ENCODE results near the gene STX10. TPM values are rescaled to one million over a fixed set of nuclear protein-coding genes. Genes with fewer than 3 reads are reported as not detected.

The STX10 gene
- total and polyA plus RNA-seq, 9 of the 15 experiments (the other 6 are each of a cell fraction or from before 2014, with no cell fraction given) = 0.51 to 66.3 (median 31.0) TPM

- DNase-seq (ENCODE audit: extremely low read depth in 1 of 4, low spot score in 3 of 4) = peak; percentile 87 to 97 (median 92)
- peak within 1 kb of the TSS; percentile 95 for H3K27ac ChIP-seq (ENCODE audit: extremely low read depth, low read depth, low read length)
- H3K4me1 ChIP-seq (replicated peaks in 1 of 2; ENCODE audit: control insufficient read depth in 2 of 2, insufficient read depth in 2 of 2, low read length in 2 of 2) = peaks cover 21 to 50% of the 10 kb centered on the region in 2 experiments; a peak in 4 of 5 replicates
- in situ Hi-C loops (cut with MboI) = no loop called here
- peak within 1 kb of the TSS; percentile 99 for H3K4me3 ChIP-seq
- peak; percentile 84 for FAIRE-seq
- H4K20me1 ChIP-seq (replicated peaks; ENCODE audit: control insufficient read depth, insufficient read depth, low read length) = peaks cover 38% of the 10 kb centered on the region
- H3K36me3 ChIP-seq (ENCODE audit: control insufficient read depth, insufficient read depth, low read length) = peaks cover 64% of the 10 kb centered on the region
- no TSS peak for BruUV-seq (replicated peaks)
- peak within 1 kb of the TSS; percentile 91 to 97 for H3K9ac ChIP-seq (ENCODE audit: insufficient read depth in 1 of 2, low read depth in 2 of 2, low read length in 2 of 2)
- H3K4me2 ChIP-seq (ENCODE audit: insufficient read depth, low read length) = peak within 1 kb of the TSS; percentile 96
- ATAC-seq = peak; percentile 92
- H3K79me2 ChIP-seq (ENCODE audit: control insufficient read depth, insufficient read depth, low read length) = peaks cover 81% of the 10 kb centered on the region
- WGBS (ENCODE audit: insufficient coverage, low coverage, missing lambda C conversion rate) = under 1% methylated on average over 50 of the region's 65 CpGs
- ChIA-PET POLR2A (interaction anchor here (0.5 to 4.9 kb wide), 13 partner anchors 9 to 785 kb away, joined by 3 to 31 read pairs (median 4); partner anchors contain the start of genes IER2, RNASEH2A and STX10), CTCF (ENCODE audit: low intra/inter-chr PET ratio) (no interaction called here)
- peak within 1 kb of the TSS; percentile 69 for H2AFZ ChIP-seq (ENCODE audit: low read depth, low read length)
- H3K9me1 ChIP-seq (ENCODE audit: control insufficient read depth, insufficient read depth, low read length) = peaks cover 12% of the 10 kb centered on the region
- intact Hi-C loops (cut with micrococcal nuclease) = loop anchor here (2.0 kb wide), 2 partner anchors 15 to 33 kb away; partner anchors contain the start of genes IER2, LYL1 and STX10
- no peaks in the 10 kb centered on the region for H3K27me3 ChIP-seq (ENCODE audit: control insufficient read depth in 2 of 2, insufficient read depth in 2 of 2, low read length in 2 of 2)
- H3K9me3 ChIP-seq (replicated peaks; ENCODE audit: control insufficient read depth, insufficient read depth, low read depth, low read length) = no peaks in the 10 kb centered on the region
- 0 out of 4 replicates have a peak, but pooled peaks have one; percentile 16 to 39 for TF ChIP-seq TBL1XR1 (IDR thresholded peaks at IDR 0.05; ENCODE audit: low read length in 2 of 2)
- TF ChIP-seq TRIM28 (IDR thresholded peaks at IDR 0.05) = no peak
- peak; percentile 35; the same call in 1 of the 2 replicates for TF ChIP-seq ZBTB43 (CRISPR knock-in tag; IDR thresholded peaks at IDR 0.05)
- TF ChIP-seq, protein P1, sequence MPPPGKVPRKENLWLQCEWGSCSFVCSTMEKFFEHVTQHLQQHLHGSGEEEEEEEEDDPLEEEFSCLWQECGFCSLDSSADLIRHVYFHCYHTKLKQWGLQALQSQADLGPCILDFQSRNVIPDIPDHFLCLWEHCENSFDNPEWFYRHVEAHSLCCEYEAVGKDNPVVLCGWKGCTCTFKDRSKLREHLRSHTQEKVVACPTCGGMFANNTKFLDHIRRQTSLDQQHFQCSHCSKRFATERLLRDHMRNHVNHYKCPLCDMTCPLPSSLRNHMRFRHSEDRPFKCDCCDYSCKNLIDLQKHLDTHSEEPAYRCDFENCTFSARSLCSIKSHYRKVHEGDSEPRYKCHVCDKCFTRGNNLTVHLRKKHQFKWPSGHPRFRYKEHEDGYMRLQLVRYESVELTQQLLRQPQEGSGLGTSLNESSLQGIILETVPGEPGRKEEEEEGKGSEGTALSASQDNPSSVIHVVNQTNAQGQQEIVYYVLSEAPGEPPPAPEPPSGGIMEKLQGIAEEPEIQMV (tag; conservative IDR thresholded peaks at IDR 0.05; ENCODE audit: low read depth) = no peak
- peak; percentile 79 to 95 (median 95) for TF ChIP-seq YY1 (IDR thresholded peaks at IDR 0.05; ENCODE audit: borderline replicate concordance in 1 of 3, control insufficient read depth in 1 of 3, extremely low read depth in 1 of 3, insufficient read depth in 3 of 3, insufficient read length in 1 of 3, insufficient replicate concordance in 2 of 3, low read depth in 1 of 3, low read length in 2 of 3)
- TF ChIP-seq ZNF766 (CRISPR knock-in tag; conservative IDR thresholded peaks at IDR 0.05) = no peak
- 0 out of 4 replicates have a peak, but pooled peaks of 1 of the 2 experiments have one; percentile 45 for TF ChIP-seq ZNF639 (CRISPR knock-in tag; conservative IDR thresholded peaks at IDR 0.05 in 1 of 2, IDR thresholded peaks at IDR 0.05 in 1 of 2)
- TF ChIP-seq OTX1 (CRISPR knock-in tag; IDR thresholded peaks at IDR 0.05) = no peak
- TF ChIP-seq ZNF316 (IDR thresholded peaks at IDR 0.05) = no peak
- no peak for TF ChIP-seq BRD4 (IDR thresholded peaks at IDR 0.05)
- TF ChIP-seq, protein P2, sequence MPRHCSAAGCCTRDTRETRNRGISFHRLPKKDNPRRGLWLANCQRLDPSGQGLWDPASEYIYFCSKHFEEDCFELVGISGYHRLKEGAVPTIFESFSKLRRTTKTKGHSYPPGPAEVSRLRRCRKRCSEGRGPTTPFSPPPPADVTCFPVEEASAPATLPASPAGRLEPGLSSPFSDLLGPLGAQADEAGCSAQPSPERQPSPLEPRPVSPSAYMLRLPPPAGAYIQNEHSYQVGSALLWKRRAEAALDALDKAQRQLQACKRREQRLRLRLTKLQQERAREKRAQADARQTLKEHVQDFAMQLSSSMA (CRISPR knock-in tag; IDR thresholded peaks at IDR 0.05) = no peak
- peak; percentile 35; the same call in 1 of the 2 replicates for TF ChIP-seq DPF2 (IDR thresholded peaks at IDR 0.05)
- TF ChIP-seq HMGN3 (IDR thresholded peaks at IDR 0.05; ENCODE audit: borderline replicate concordance, extremely low read depth, insufficient read length, low read depth, low read length) = peak; percentile 57
These were observed 32.3 kb downstream of the STX10 start, which contains the start of gene NACC1 for GRCh38 chr19:13117772-13118423. Gene NACC1 (plus strand): TSS chr19:13118264. CDS start chr19:13135208, 16,944 bp downstream.

Data from K562 (cell line).